ENCODE data around the gene CFL1.
A peak's percentile ranks its signal among the peaks of the same experiment; 100 is the strongest.

- 0 out of 2 replicates have a peak, but pooled peaks have one; percentile 65 for TF ChIP-seq POLR2AphosphoS5 (IDR thresholded peaks at IDR 0.05; ENCODE audit: low read depth, low read length)
- TF ChIP-seq, protein P1, sequence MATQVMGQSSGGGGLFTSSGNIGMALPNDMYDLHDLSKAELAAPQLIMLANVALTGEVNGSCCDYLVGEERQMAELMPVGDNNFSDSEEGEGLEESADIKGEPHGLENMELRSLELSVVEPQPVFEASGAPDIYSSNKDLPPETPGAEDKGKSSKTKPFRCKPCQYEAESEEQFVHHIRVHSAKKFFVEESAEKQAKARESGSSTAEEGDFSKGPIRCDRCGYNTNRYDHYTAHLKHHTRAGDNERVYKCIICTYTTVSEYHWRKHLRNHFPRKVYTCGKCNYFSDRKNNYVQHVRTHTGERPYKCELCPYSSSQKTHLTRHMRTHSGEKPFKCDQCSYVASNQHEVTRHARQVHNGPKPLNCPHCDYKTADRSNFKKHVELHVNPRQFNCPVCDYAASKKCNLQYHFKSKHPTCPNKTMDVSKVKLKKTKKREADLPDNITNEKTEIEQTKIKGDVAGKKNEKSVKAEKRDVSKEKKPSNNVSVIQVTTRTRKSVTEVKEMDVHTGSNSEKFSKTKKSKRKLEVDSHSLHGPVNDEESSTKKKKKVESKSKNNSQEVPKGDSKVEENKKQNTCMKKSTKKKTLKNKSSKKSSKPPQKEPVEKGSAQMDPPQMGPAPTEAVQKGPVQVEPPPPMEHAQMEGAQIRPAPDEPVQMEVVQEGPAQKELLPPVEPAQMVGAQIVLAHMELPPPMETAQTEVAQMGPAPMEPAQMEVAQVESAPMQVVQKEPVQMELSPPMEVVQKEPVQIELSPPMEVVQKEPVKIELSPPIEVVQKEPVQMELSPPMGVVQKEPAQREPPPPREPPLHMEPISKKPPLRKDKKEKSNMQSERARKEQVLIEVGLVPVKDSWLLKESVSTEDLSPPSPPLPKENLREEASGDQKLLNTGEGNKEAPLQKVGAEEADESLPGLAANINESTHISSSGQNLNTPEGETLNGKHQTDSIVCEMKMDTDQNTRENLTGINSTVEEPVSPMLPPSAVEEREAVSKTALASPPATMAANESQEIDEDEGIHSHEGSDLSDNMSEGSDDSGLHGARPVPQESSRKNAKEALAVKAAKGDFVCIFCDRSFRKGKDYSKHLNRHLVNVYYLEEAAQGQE (IDR thresholded peaks at IDR 0.05; ENCODE audit: insufficient read depth in 1 of 2, low read depth in 2 of 2, low read length in 1 of 2) = no peak
These were observed 5.3 kb downstream of the CFL1 start for GRCh38 chr11:65852508-65853245.

Measured in Panc1 (cell line).